Gastrocnemius medialis (tissue), 4 donors: ENCODE measurements around the gene RNF223.

Source experiments
- POLR2A ChIP-seq, 2 donors: fragments of 450-650 bp; IDR thresholded peaks; one replicate each; pipeline ENCODE4 v1.6.1; 2017; ENCODE audit warnings: antibody characterized with exemption in 2 of 2, mild to moderate bottlenecking in 2 of 2, moderate library complexity in 2 of 2
- TF ChIP-seq, protein P1 (sequence below), 5 experiments: fragments of 450-650 bp in 3 of 5; fragments of 200-600 bp in 2 of 5; sonication (generic) in 2 of 5; IDR thresholded peaks in 4 of 5; conservative IDR thresholded peaks in 1 of 5; 1 replicate in 4 of 5; 2 replicates in 1 of 5; pipeline ENCODE4 v1.5.1; 2016 to 2019; ENCODE audit warnings: antibody characterized with exemption in 5 of 5, mild to moderate bottlenecking in 3 of 5, moderate library complexity in 3 of 5

- TF ChIP-seq, protein P1, sequence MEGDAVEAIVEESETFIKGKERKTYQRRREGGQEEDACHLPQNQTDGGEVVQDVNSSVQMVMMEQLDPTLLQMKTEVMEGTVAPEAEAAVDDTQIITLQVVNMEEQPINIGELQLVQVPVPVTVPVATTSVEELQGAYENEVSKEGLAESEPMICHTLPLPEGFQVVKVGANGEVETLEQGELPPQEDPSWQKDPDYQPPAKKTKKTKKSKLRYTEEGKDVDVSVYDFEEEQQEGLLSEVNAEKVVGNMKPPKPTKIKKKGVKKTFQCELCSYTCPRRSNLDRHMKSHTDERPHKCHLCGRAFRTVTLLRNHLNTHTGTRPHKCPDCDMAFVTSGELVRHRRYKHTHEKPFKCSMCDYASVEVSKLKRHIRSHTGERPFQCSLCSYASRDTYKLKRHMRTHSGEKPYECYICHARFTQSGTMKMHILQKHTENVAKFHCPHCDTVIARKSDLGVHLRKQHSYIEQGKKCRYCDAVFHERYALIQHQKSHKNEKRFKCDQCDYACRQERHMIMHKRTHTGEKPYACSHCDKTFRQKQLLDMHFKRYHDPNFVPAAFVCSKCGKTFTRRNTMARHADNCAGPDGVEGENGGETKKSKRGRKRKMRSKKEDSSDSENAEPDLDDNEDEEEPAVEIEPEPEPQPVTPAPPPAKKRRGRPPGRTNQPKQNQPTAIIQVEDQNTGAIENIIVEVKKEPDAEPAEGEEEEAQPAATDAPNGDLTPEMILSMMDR (IDR thresholded peaks at IDR 0.05 in 4 of 5, conservative IDR thresholded peaks at IDR 0.05 in 1 of 5): no peak
- no peak for TF ChIP-seq POLR2A (IDR thresholded peaks at IDR 0.05)
Observed at GRCh38 chr1:1045129-1045528, 29.0 kb downstream of the RNF223 start.
